B cell (primary cell): ENCODE measurements around the gene HDAC7. TPM values are rescaled to one million over a fixed set of nuclear protein-coding genes. Genes with fewer than 3 reads are reported as not detected.

Experiments
- ATAC-seq: fragments of 200-7000 bp; cut with Tn5 transposase; one replicate; pipeline ENCODE4 v1.10.0; 2021; ENCODE audit warnings: low read depth, mild to moderate bottlenecking, moderate number of reproducible peaks, moderate library complexity
- CTCF ChIA-PET: fragments of 350-600 bp; sonication (Branson Sonifier 250); formaldehyde crosslinking; loops from one replicate; lab custom pipeline; 2021; ENCODE audit warnings: antibody characterized with exemption, inconsistent platforms; lab: Charles Lee
- POLR2A ChIA-PET: fragments of 350-600 bp; sonication (Branson Sonifier 250); formaldehyde crosslinking; loops from one replicate; lab custom pipeline; 2021; ENCODE audit warnings: antibody characterized with exemption; lab: Charles Lee
- DNase-seq: peaks from one replicate; pipeline ENCODE4 v3.0.0; 2013
- H2AFZ ChIP-seq: 2 replicates; pipeline ENCODE4 v1.6.1; 2012; ENCODE audit warnings: mild to moderate bottlenecking, low read depth, low read length; ENCODE audit not compliant: insufficient read depth, poor library complexity, severe bottlenecking
- H3K27ac ChIP-seq, 2 donors: 1 replicate in 1 of 2; 2 replicates in 1 of 2; pipeline ENCODE4 v1.5.1; 2012 to 2013; ENCODE audit warnings: low read length in 2 of 2, mild to moderate bottlenecking in 2 of 2, moderate library complexity in 1 of 2
- H3K27me3 ChIP-seq, 4 experiments: fragments of 200-600 bp in 1 of 4; sonication (generic) in 1 of 4; replicated peaks in 1 of 4; 1 replicate in 2 of 4; 2 replicates in 2 of 4; pipeline versions ENCODE4 v1.6.1 to v1.7.0; 2013 to 2016; ENCODE audit warnings: low read length in 3 of 4, mild to moderate bottlenecking in 2 of 4, mixed read lengths in 1 of 4, moderate library complexity in 1 of 4; ENCODE audit not compliant: insufficient read depth in 4 of 4, control insufficient read depth in 3 of 4; ENCODE audit errors: control extremely low read depth in 1 of 4
- H3K36me3 ChIP-seq, 2 experiments: replicated peaks in 1 of 2; 1 replicate in 1 of 2; 2 replicates in 1 of 2; pipeline versions ENCODE4 v1.6.1 to v1.7.1; 2013; ENCODE audit warnings: low read length in 1 of 2; ENCODE audit not compliant: insufficient read depth in 2 of 2, control insufficient read depth in 1 of 2; ENCODE audit errors: control extremely low read depth in 1 of 2, extremely low read depth in 1 of 2
- H3K4me1 ChIP-seq, 2 donors: fragments of 200-600 bp in 1 of 2; sonication (generic) in 1 of 2; 1 replicate in 1 of 2; 2 replicates in 1 of 2; pipeline versions ENCODE4 v1.5.1 to v1.6.1; 2013 to 2017; ENCODE audit warnings: low read length in 2 of 2; ENCODE audit not compliant: control insufficient read depth in 2 of 2, insufficient read depth in 2 of 2
- H3K4me2 ChIP-seq: replicated peaks from 2 replicates; pipeline ENCODE3; 2012; ENCODE audit warnings: mild to moderate bottlenecking, low read depth, low read length; ENCODE audit not compliant: poor library complexity, severe bottlenecking
- H3K4me3 ChIP-seq, 5 experiments: fragments of 200-600 bp in 1 of 5; sonication (generic) in 1 of 5; 1 replicate in 3 of 5; 2 replicates in 2 of 5; pipeline versions ENCODE4 v1.5.1 to v1.7.0; 2011 to 2016; ENCODE audit warnings: low read length in 4 of 5, mild to moderate bottlenecking in 4 of 5, low read depth in 2 of 5, control low read depth in 1 of 5, moderate library complexity in 1 of 5; ENCODE audit not compliant: insufficient read depth in 1 of 5; ENCODE audit errors: control extremely low read depth in 1 of 5, extremely low read depth in 1 of 5
- H3K79me2 ChIP-seq: fragments of 200-600 bp; sonication (generic); one replicate; pipeline ENCODE4 v1.6.0; 2016; ENCODE audit warnings: low read length; ENCODE audit not compliant: control insufficient read depth, insufficient read depth
- H3K9ac ChIP-seq: fragments of 200-600 bp; sonication (generic); 2 replicates; pipeline ENCODE4 v1.6.1; 2017; ENCODE audit warnings: mild to moderate bottlenecking, low read length, moderate library complexity
- H3K9me3 ChIP-seq, 3 donors: one replicate each; pipeline versions ENCODE4 v1.6.1 to v1.7.1; 2013; ENCODE audit warnings: low read length in 2 of 3; ENCODE audit not compliant: control insufficient read depth in 2 of 3, insufficient read depth in 1 of 3; ENCODE audit errors: control extremely low read depth in 1 of 3
- H4K20me1 ChIP-seq: 2 replicates; pipeline ENCODE4 v1.6.0; 2012; ENCODE audit warnings: mild to moderate bottlenecking, low read length; ENCODE audit not compliant: insufficient read depth, control insufficient read depth, poor library complexity, severe bottlenecking
- H3K27ac Mint-ChIP-seq: one replicate; pipeline ENCODE4 v1.8.0; 2021; ENCODE audit warnings: mixed read lengths
- H3K27me3 Mint-ChIP-seq: one replicate; pipeline ENCODE4 v1.8.0; 2021; ENCODE audit warnings: mixed read lengths
- H3K4me1 Mint-ChIP-seq: one replicate; pipeline ENCODE4 v1.8.0; 2021; ENCODE audit warnings: mixed read lengths
- H3K4me3 Mint-ChIP-seq: one replicate; pipeline ENCODE4 v1.8.0; 2021; ENCODE audit warnings: mixed read lengths
- H3K9me3 Mint-ChIP-seq: one replicate; pipeline ENCODE4 v1.8.0; 2022; ENCODE audit warnings: mixed read lengths; ENCODE audit not compliant: insufficient read depth
- EZH2 ChIP-seq: IDR thresholded peaks from 2 replicates; pipeline ENCODE4 v1.6.1; 2012; ENCODE audit warnings: borderline replicate concordance, low read depth, mild to moderate bottlenecking, moderate library complexity, low read length; ENCODE audit not compliant: insufficient read depth, poor library complexity, severe bottlenecking
- WGBS: methylation state at CpG from one replicate; pipeline ENCODE4 v1.1.5; 2013; ENCODE audit warnings: missing lambda C conversion rate; ENCODE audit not compliant: insufficient coverage; 5-methylcytosine and 5-hydroxymethylcytosine counted together
- intact Hi-C: fragments of 100-400 bp; cut with micrococcal nuclease; formaldehyde crosslinking; loops from one replicate; pipeline ENCODE4 v1.10.0; 2022
- polyA plus RNA-seq: library from polyadenylated mRNA; depleted of rRNA; stranded (reverse); fragments of >200 nt; gene quantifications from 2 replicates; pipeline ENCODE4 v1.2.3, GENCODE V29; 2012
- total RNA-seq, 2 donors: library from RNA; stranded (reverse); fragments of 120-200 nt in 1 of 2; gene quantifications; 1 replicate in 1 of 2; 2 replicates in 1 of 2; pipeline versions ENCODE4 v1.2.3 to v1.2.4, GENCODE V29; 2013 to 2022
- TF ChIP-seq, protein P1 (sequence below): fragments of 200-600 bp; IDR thresholded peaks from one replicate; pipeline ENCODE4 v1.8.0; 2022; ENCODE audit warnings: antibody characterized with exemption, mild to moderate bottlenecking

Gene HDAC7
- total and polyA plus RNA-seq, 2 donors (not counting 1 experiment from before 2014, with no cell fraction given): 87.2 to 178 TPM

DNA sequence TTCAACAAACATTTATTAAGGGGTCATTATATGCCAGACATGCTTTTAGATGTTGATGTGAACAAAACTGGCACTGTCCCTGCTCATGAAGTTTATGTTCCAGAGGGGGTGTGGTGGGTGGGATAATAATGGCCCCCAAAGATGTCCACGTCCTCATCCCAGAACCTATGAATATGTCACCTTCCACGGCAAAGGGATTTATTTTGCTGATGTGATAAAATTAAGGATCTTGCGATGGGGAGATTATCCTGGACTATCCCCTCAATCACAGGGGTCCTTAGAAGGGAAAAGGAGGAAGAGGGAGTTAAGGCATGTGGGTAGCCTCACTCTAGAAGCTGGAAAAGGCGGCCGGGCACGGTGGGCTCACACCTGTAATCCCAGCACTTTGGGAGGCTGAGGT, 48.4 kb downstream of the HDAC7 start:
- H3K4me2 ChIP-seq: no peak overlapping the region
- H3K9me3 ChIP-seq: no peaks in the 10 kb centered on the region
- H3K9ac ChIP-seq: no peak overlapping the region
- peaks cover 10% of the 10 kb centered on the region for H4K20me1 ChIP-seq
- ATAC-seq (no peak), DNase-seq (no peak)
- no peak overlapping the region for H3K27ac ChIP-seq
- no peak overlapping the region for H2AFZ ChIP-seq
- TF ChIP-seq EZH2: no peak
- TF ChIP-seq, protein P1, sequence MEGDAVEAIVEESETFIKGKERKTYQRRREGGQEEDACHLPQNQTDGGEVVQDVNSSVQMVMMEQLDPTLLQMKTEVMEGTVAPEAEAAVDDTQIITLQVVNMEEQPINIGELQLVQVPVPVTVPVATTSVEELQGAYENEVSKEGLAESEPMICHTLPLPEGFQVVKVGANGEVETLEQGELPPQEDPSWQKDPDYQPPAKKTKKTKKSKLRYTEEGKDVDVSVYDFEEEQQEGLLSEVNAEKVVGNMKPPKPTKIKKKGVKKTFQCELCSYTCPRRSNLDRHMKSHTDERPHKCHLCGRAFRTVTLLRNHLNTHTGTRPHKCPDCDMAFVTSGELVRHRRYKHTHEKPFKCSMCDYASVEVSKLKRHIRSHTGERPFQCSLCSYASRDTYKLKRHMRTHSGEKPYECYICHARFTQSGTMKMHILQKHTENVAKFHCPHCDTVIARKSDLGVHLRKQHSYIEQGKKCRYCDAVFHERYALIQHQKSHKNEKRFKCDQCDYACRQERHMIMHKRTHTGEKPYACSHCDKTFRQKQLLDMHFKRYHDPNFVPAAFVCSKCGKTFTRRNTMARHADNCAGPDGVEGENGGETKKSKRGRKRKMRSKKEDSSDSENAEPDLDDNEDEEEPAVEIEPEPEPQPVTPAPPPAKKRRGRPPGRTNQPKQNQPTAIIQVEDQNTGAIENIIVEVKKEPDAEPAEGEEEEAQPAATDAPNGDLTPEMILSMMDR: no peak
- peaks cover 24% of the 10 kb centered on the region for H3K79me2 ChIP-seq
- Mint-ChIP-seq H3K9me3 (no peaks in the 10 kb centered on the region), H3K27ac (no peak overlapping the region), H3K4me1 (peaks cover 19% of the 10 kb centered on the region), H3K4me3 (peak overlapping the region; percentile 10), H3K27me3 (peaks cover 4% of the 10 kb centered on the region)
- no CpG with 5 or more reads among the region's 6 CpGs for WGBS
- no peak overlapping the region for H3K4me3 ChIP-seq
- no peaks in the 10 kb centered on the region for H3K36me3 ChIP-seq
- intact Hi-C loops: no loop called here
- H3K27me3 ChIP-seq: no peaks in the 10 kb centered on the region
- H3K4me1 ChIP-seq: peaks cover 6 to 27% of the 10 kb centered on the region in 2 donors
- POLR2A ChIA-PET: interaction anchor here (2.0 kb wide), 1 partner anchor 64 kb away, joined by 7 read pairs; no protein-coding TSS in a partner anchor
- CTCF ChIA-PET: interaction anchor here (1.4 to 20.0 kb wide), 7 partner anchors 7 to 77 kb away, joined by 3 to 584 read pairs (median 205); partner anchors contain the start of genes ENDOU, RAPGEF3 and RPAP3

DNA sequence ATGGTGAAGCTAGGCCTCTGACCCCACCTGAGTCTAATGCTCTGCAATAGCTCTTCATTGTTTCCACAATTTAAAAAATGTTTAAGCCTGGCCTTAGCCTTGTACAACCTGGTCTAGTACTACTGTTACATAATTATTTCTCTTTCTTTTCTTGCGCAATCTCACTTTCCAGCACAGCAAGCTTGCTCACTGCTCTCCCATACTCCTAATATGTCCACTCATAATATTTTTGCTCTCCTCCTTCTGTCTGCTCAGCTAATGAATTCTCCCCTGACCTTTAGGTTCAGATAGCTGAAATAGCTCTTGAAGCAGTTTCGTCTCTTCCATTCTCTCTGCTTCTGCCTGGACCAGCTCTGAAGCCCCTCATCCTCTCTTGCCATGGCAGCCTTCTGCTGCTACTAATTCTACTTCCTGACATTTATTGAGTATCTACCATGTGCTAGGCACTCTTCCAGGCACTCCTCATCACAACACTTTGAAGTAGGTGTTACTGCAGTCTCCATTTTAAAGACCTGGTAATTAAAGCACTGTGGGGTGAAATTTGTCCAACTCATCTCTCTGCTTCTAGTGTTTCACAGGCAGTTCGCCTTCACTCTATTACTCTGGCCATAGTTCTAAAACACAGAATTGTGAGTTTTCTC, 49.5 kb downstream of the HDAC7 start:
- 93% methylated on average over 3 of the region's 3 CpGs for WGBS
- Histone ChIP-seq H3K9ac (no peak overlapping the region), H2AFZ (no peak overlapping the region), H3K79me2 (peaks cover 16% of the 10 kb centered on the region), H3K27ac (no peak overlapping the region), H3K36me3 (no peaks in the 10 kb centered on the region), H4K20me1 (no peaks in the 10 kb centered on the region), H3K4me2 (no peak overlapping the region), H3K27me3 (no peaks in the 10 kb centered on the region), H3K4me3 (no peak overlapping the region), H3K9me3 (no peaks in the 10 kb centered on the region), H3K4me1 (peaks cover 6 to 23% of the 10 kb centered on the region in 2 donors)
- no peak overlapping the region for H3K4me3 Mint-ChIP-seq
- intact Hi-C loops: no loop called here
- TF ChIP-seq EZH2: no peak
- TF ChIP-seq, protein P1: no peak
- DNase-seq (no peak), ATAC-seq (no peak)
- H3K27ac Mint-ChIP-seq: no peak overlapping the region
- CTCF ChIA-PET: interaction anchor here (1.4 to 20.0 kb wide), 9 partner anchors 9 to 738 kb away, joined by 3 to 584 read pairs (median 94); partner anchors contain the start of genes ENDOU, RAPGEF3 and RPAP3
- no peaks in the 10 kb centered on the region for H3K9me3 Mint-ChIP-seq
- peaks cover 17% of the 10 kb centered on the region for H3K4me1 Mint-ChIP-seq
- peaks cover 4% of the 10 kb centered on the region for H3K27me3 Mint-ChIP-seq
- POLR2A ChIA-PET: interaction anchor here (2.0 kb wide), 1 partner anchor 63 kb away, joined by 7 read pairs; no protein-coding TSS in a partner anchor
